Effector memory CD8-positive, alpha-beta T cell (primary cell): Measurements from ENCODE around the gene SYMPK.

ENCODE experiments used
- ATAC-seq: fragments of 150-1000 bp; cut with Tn5 transposase; replicated peaks from 2 replicates; pipeline ENCODE4 v1.10.0; 2021; ENCODE audit warnings: mild to moderate bottlenecking, moderate library complexity
- DNase-seq, 3 experiments: peaks; one replicate each; pipeline ENCODE4 v3.0.0; 2021
- H3K27ac Mint-ChIP-seq, 2 donors: one replicate each; pipeline ENCODE4 v1.8.0; 2022; ENCODE audit warnings: mild to moderate bottlenecking in 2 of 2, mixed read lengths in 2 of 2, moderate library complexity in 2 of 2
- H3K27me3 Mint-ChIP-seq, 2 donors: one replicate each; pipeline ENCODE4 v1.8.0; 2022; ENCODE audit warnings: mixed read lengths in 2 of 2
- H3K36me3 Mint-ChIP-seq: one replicate; pipeline ENCODE4 v1.8.0; 2022; ENCODE audit warnings: mild to moderate bottlenecking, moderate library complexity, mixed read lengths; ENCODE audit not compliant: insufficient read depth
- H3K4me1 Mint-ChIP-seq, 2 donors: one replicate each; pipeline ENCODE4 v1.8.0; 2022; ENCODE audit warnings: low read depth in 2 of 2, mixed read lengths in 2 of 2
- H3K4me3 Mint-ChIP-seq, 2 donors: one replicate each; pipeline ENCODE4 v1.8.0; 2022; ENCODE audit warnings: mild to moderate bottlenecking in 2 of 2, mixed read lengths in 2 of 2, moderate library complexity in 2 of 2
- H3K9me3 Mint-ChIP-seq, 2 donors: one replicate each; pipeline ENCODE4 v1.8.0; 2022; ENCODE audit warnings: mixed read lengths in 2 of 2

The SYMPK gene

DNA sequence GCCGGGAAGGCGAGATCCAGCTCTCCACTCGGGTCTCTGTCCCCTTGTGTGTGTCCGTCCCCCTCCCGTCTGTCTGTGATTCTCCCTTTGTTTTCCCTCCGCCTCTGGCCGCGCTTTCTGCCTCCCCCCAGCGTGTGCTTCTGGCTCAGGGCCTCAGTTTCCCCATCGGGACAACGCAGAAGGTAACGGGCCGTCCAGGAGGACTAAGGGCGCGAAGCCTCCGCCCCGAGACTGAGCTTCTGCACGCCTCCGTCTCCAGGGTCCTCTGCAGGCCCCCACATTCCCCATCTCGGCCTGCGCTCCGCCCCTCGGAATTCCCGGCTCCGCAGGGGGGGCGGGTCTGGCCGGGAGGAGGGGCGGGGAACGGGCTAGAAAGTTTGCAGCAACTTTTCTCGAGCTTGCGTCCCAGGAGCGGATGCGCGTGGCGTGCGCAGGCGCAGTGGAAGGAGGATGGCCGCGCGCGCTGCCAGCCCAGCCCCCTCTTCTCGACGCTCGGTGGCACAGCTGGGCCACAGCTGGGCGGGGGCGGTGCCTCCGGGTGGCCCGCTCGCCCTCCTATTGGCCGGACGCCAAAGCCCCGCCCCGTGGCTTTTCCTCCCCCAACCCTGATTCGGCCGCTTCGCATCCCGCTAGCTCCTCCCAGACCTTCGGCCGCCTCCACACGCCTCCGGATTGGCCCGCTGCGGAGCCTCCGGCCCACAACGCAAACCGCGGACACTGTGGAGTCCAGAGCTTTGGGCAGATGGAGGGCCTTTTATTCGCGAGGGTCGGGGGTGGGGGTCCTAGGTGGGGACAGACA, 93.8 kb downstream of the SYMPK start, which contains the start of gene SIX5:
SIX5 (minus strand) TSS at position 269 of the 799 bp plus-strand sequence. CDS start 408 bp downstream, outside the sequence.
- peak within 1 kb of the TSS; percentile 86 to 91 for H3K4me3 Mint-ChIP-seq
- peak; percentile 91 to 94 (median 94) for DNase-seq
- peak within 1 kb of the TSS; percentile 88 for H3K27ac Mint-ChIP-seq
- H3K36me3 Mint-ChIP-seq = peaks cover 24% of the 10 kb centered on the region
- ATAC-seq = peak; percentile 67
- H3K27me3 Mint-ChIP-seq = peaks cover 5 to 32% of the 10 kb centered on the region in 2 donors
- H3K9me3 Mint-ChIP-seq = no peaks in the 10 kb centered on the region
- peaks cover 14 to 24% of the 10 kb centered on the region in 2 donors for H3K4me1 Mint-ChIP-seq

GRCh38 chr19:45768655-45768983, 94.3 kb downstream of the SYMPK start:
- H3K4me1 Mint-ChIP-seq = peaks cover 14 to 24% of the 10 kb centered on the region in 2 donors
- H3K27me3 Mint-ChIP-seq = peaks cover 5 to 32% of the 10 kb centered on the region in 2 donors
- H3K27ac Mint-ChIP-seq = peak overlapping the region; percentile 88

DNA sequence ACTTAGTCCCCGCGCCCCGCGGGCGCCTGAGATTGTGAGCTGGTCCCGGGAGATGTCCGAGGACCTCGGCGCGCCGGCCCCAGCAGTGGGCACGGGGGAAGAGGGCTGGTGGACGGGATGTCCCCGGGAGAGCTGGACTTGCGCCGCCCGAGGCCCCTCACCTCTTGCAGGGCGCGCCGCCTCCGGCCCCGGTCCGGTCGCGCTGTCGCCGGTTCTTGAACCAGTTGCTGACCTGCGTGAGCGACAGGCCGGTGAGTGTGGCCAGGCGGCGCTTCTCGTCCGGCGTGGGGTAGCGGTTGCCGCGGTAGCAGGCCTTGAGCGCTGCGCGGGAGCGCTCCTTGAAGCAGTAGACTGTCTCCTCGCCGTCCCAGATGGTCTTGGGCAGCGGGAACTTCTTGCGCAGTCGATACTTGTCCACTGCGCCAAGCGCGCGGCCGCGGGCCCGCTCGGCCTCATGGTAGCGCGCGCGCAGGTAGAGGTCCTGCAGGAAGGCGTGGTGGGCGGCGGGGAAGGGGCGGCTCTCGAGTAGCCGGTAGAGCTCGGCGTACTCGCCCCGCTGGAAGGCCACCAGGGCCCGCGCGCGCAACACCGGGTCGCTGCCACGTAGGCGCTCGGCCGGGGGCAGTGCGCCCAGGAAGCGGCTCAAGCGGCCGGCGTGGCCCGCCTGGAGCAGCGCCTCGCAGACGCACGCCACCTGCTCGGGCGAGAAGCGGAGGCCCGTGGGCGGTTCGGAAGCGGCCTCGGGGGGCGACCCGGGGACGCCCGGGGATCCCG, 94.9 kb downstream of the SYMPK start:
- peak in 1 of 3 experiments; percentile 24 for DNase-seq
- H3K27me3 Mint-ChIP-seq = peaks cover 5 to 32% of the 10 kb centered on the region in 2 donors
- H3K4me3 Mint-ChIP-seq = peak overlapping the region; percentile 74 to 86
- peaks cover 14 to 24% of the 10 kb centered on the region in 2 donors for H3K4me1 Mint-ChIP-seq
- no peak for ATAC-seq
- H3K36me3 Mint-ChIP-seq = peaks cover 22% of the 10 kb centered on the region
- H3K9me3 Mint-ChIP-seq = no peaks in the 10 kb centered on the region
- no peak overlapping the region for H3K27ac Mint-ChIP-seq

More at GRCh38 chr19:45768655-45768983, 94.3 kb downstream of the SYMPK start:
- DNase-seq = peak in 2 of 3 experiments; percentile 23 to 37
- peak overlapping the region; percentile 86 to 91 for H3K4me3 Mint-ChIP-seq
- H3K9me3 Mint-ChIP-seq = no peaks in the 10 kb centered on the region
- no peak for ATAC-seq
- peaks cover 24% of the 10 kb centered on the region for H3K36me3 Mint-ChIP-seq

- no peak for DNase-seq
- peaks cover 21% of the 10 kb centered on the region for H3K36me3 Mint-ChIP-seq
- ATAC-seq = no peak
- peaks cover 14 to 24% of the 10 kb centered on the region in 2 donors for H3K4me1 Mint-ChIP-seq
- peaks cover 5 to 34% of the 10 kb centered on the region in 2 donors for H3K27me3 Mint-ChIP-seq
- no peak overlapping the region for H3K27ac Mint-ChIP-seq
- H3K9me3 Mint-ChIP-seq = no peaks in the 10 kb centered on the region
- peak overlapping the region; percentile 65 to 74 for H3K4me3 Mint-ChIP-seq
Measured at GRCh38 chr19:45767410-45767880, 95.5 kb downstream of the SYMPK start.

GRCh38 chr19:45766869-45767346, 96.0 kb downstream of the SYMPK start:
- ATAC-seq (no peak), DNase-seq (no peak)
- Mint-ChIP-seq H3K36me3 (peaks cover 21% of the 10 kb centered on the region), H3K4me1 (peaks cover 14 to 20% of the 10 kb centered on the region in 2 donors), H3K4me3 (peak overlapping the region; percentile 65 to 74), H3K27me3 (peaks cover 5 to 39% of the 10 kb centered on the region in 2 donors), H3K27ac (no peak overlapping the region), H3K9me3 (no peaks in the 10 kb centered on the region)

GRCh38 chr19:45766296-45766868, 96.6 kb downstream of the SYMPK start:
- no peaks in the 10 kb centered on the region for H3K9me3 Mint-ChIP-seq
- no peak overlapping the region for H3K27ac Mint-ChIP-seq
- peaks cover 5 to 42% of the 10 kb centered on the region in 2 donors for H3K27me3 Mint-ChIP-seq
- H3K4me1 Mint-ChIP-seq = peaks cover 14 to 20% of the 10 kb centered on the region in 2 donors
- ATAC-seq (no peak), DNase-seq (no peak)
- H3K4me3 Mint-ChIP-seq = no peak overlapping the region
- H3K36me3 Mint-ChIP-seq = peaks cover 21% of the 10 kb centered on the region

- Mint-ChIP-seq H3K27me3 (peaks cover 5 to 42% of the 10 kb centered on the region in 2 donors), H3K9me3 (no peaks in the 10 kb centered on the region), H3K4me1 (peaks cover 10 to 14% of the 10 kb centered on the region in 2 donors), H3K27ac (no peak overlapping the region), H3K4me3 (no peak overlapping the region), H3K36me3 (peaks cover 16% of the 10 kb centered on the region)
- ATAC-seq (no peak), DNase-seq (no peak)
Measured at GRCh38 chr19:45765702-45766295, 97.1 kb downstream of the SYMPK start.
